Suprapubic skin (tissue), 4 donors: Measurements from ENCODE around the gene LRFN2.

Experiments
- POLR2A ChIP-seq, 2 donors: fragments of 450-650 bp; IDR thresholded peaks; one replicate each; pipeline ENCODE4 v1.6.1; 2017; ENCODE audit warnings: antibody characterized with exemption in 2 of 2, mild to moderate bottlenecking in 2 of 2, moderate library complexity in 2 of 2
- POLR2AphosphoS5 ChIP-seq, 3 donors: sonication (generic); formaldehyde crosslinking; IDR thresholded peaks; one replicate each; pipeline ENCODE4 v1.6.1; 2017; ENCODE audit warnings: antibody characterized with exemption in 3 of 3
- TF ChIP-seq, protein P1 (sequence below), 2 donors: fragments of 200-600 bp in 1 of 2; fragments of 450-650 bp in 1 of 2; sonication (generic) in 1 of 2; IDR thresholded peaks; one replicate each; pipeline ENCODE4 v1.5.1; 2016 to 2019; ENCODE audit warnings: antibody characterized with exemption in 2 of 2, mild to moderate bottlenecking in 1 of 2, moderate library complexity in 1 of 2

DNA sequence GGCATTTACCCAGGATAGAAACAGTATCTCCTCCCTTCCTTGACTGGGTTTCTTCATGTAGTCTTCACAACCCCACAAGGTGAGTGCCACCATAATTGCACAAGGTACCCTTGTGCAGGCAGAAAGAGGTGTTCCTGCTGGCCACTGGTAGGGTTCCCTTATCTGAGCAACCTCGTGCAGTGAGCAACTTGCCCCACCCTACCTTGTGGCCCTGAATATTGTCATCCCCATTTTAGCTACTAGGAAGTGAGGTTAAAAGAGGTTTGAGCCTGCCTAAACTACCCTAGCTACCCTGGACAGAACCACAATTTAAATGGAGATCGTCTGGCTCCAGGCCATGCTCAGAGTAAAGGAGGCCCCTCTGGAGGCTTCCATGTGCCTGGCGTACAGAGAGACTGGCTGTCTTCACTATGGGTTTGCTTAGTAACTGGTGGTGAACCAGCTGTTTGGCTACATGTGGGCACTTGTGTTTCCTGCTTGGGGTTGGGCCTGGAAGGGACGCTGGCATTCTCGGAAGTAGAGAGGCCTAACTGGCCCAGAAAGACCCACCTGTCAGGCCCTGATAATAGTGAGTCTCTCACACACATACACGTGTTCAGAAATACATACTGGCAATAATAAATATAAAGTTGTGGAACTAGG is 148.8 kb downstream of the LRFN2 start:
- TF ChIP-seq, protein P1, sequence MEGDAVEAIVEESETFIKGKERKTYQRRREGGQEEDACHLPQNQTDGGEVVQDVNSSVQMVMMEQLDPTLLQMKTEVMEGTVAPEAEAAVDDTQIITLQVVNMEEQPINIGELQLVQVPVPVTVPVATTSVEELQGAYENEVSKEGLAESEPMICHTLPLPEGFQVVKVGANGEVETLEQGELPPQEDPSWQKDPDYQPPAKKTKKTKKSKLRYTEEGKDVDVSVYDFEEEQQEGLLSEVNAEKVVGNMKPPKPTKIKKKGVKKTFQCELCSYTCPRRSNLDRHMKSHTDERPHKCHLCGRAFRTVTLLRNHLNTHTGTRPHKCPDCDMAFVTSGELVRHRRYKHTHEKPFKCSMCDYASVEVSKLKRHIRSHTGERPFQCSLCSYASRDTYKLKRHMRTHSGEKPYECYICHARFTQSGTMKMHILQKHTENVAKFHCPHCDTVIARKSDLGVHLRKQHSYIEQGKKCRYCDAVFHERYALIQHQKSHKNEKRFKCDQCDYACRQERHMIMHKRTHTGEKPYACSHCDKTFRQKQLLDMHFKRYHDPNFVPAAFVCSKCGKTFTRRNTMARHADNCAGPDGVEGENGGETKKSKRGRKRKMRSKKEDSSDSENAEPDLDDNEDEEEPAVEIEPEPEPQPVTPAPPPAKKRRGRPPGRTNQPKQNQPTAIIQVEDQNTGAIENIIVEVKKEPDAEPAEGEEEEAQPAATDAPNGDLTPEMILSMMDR (IDR thresholded peaks at IDR 0.05) = no peak
- TF ChIP-seq POLR2AphosphoS5 (IDR thresholded peaks at IDR 0.05) (no peak), POLR2A (IDR thresholded peaks at IDR 0.05) (no peak)
